Activated CD4-positive, alpha-beta memory T cell treated with anti-CD3 and anti-CD28 coated beads, Interleukin-2, amount 10 ng/mL, durations not matched to agents 7 days and 5 days (primary cell): ENCODE results near the gene SELENOI. TPM values are rescaled to one million over a fixed set of nuclear protein-coding genes. Genes with fewer than 3 reads are reported as not detected.
A peak's percentile ranks its signal among the peaks of the same experiment; 100 is the strongest.

ENCODE experiments used
- CTCF ChIA-PET: fragments of 350-600 bp; sonication (Branson Sonifier 250); formaldehyde crosslinking; loops from one replicate; lab custom pipeline; 2021; ENCODE audit warnings: antibody characterized with exemption, inconsistent platforms; lab: Charles Lee
- POLR2A ChIA-PET: fragments of 350-600 bp; sonication (Branson Sonifier 250); formaldehyde crosslinking; loops from one replicate; lab custom pipeline; 2021; ENCODE audit warnings: antibody characterized with exemption; lab: Charles Lee
- DNase-seq: peaks from one replicate; pipeline ENCODE4 v3.0.0-alpha.2; 2020
- H3K27ac Mint-ChIP-seq: one replicate; pipeline ENCODE4 v1.8.0; 2021; ENCODE audit warnings: mild to moderate bottlenecking, mixed read lengths
- H3K27me3 Mint-ChIP-seq: one replicate; pipeline ENCODE4 v1.8.0; 2021; ENCODE audit warnings: mixed read lengths
- H3K36me3 Mint-ChIP-seq: one replicate; pipeline ENCODE4 v1.8.0; 2021; ENCODE audit warnings: low read depth, mixed read lengths
- H3K4me1 Mint-ChIP-seq: one replicate; pipeline ENCODE4 v1.8.0; 2021; ENCODE audit warnings: mixed read lengths
- H3K4me3 Mint-ChIP-seq: one replicate; pipeline ENCODE4 v1.8.0; 2021; ENCODE audit warnings: mild to moderate bottlenecking, mixed read lengths
- H3K9me3 Mint-ChIP-seq: one replicate; pipeline ENCODE4 v1.8.0; 2021; ENCODE audit warnings: mixed read lengths
- total RNA-seq, 2 experiments: library from RNA; stranded (reverse); gene quantifications; one replicate each; pipeline ENCODE4 v1.2.3, GENCODE V29; 2021

The SELENOI gene
- total RNA-seq, 2 experiments from 2014 or later: 22.9 to 31.4 TPM

DNA sequence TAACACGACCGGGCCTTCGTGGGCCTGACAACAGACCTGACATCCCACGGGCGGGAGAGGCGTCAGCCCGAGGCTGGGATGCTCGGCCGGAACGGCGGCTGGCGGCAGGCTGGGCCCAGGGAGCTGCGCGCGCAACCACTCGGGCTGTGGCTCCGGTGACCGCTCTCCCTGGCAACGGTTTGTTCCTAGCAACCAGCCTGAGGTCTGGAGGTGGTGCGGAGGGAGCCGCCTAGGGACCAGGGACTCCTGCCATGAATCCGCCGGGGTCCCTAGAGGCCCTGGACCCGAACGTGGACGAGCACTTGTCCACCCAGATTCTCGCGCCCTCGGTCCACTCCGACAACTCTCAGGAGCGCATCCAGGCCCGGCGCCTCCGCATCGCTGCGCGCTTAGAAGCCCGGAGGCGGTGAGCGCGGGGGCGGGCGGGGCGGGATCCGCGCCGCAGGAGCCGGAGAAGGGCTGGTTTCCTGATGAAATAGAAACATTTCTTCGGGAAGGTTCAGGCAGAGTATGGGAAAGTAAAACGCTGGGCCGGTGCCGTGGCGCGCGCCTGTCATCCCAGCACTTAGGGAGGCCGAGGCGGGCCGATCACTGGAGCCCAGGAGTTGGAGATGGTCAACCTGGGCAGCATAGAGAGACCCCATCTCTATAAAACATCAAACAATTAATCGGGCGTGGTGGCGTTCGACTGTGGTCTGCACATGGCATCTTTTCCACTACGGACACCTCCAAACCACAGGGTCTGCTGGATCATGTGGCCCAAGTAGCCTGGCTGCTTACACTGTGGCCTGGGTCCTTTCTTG lies 56.0 kb downstream of the SELENOI start, which contains the start of gene DRC1:
Gene DRC1 (plus strand): TSS at position 182 of the 803 bp plus-strand sequence. CDS start 70 bp downstream, at position 252.
- H3K4me1 Mint-ChIP-seq: peaks cover 9% of the 10 kb centered on the region
- DNase-seq: peak; percentile 51
- ChIA-PET POLR2A (no interaction called here), CTCF (interaction anchor here (0.8 kb wide), 1 partner anchor 12 kb away, joined by 4 read pairs; no protein-coding TSS in a partner anchor)
- H3K36me3 Mint-ChIP-seq: peaks cover 1% of the 10 kb centered on the region
- H3K9me3 Mint-ChIP-seq: no peaks in the 10 kb centered on the region
- H3K4me3 Mint-ChIP-seq: no peak within 1 kb of the TSS
- no peak within 1 kb of the TSS for H3K27ac Mint-ChIP-seq
- peaks cover 7% of the 10 kb centered on the region for H3K27me3 Mint-ChIP-seq

DNA sequence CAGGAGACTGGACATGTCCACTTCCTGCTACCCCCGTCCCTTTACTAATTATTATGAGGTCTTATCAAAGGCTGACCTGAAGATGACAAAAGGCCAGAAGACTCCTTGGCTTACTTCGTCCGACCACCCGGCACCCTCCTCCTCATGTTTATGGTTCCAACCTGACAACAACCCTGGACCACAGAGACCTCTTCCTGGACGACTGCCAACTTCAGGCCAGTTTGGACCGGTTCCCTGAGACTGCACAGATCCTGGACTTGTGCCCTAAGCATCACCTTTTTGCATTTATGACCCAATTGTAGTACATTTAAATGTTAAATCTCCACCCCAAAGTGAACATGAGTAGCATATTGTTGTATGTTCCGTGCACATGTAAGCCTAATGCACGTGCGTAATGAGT lies 61.6 kb downstream of the SELENOI start:
- Mint-ChIP-seq H3K9me3 (no peaks in the 10 kb centered on the region), H3K27ac (no peak overlapping the region), H3K4me1 (peaks cover 13% of the 10 kb centered on the region), H3K36me3 (no peaks in the 10 kb centered on the region), H3K4me3 (no peak overlapping the region), H3K27me3 (peaks cover 13% of the 10 kb centered on the region)
- POLR2A ChIA-PET: no interaction called here
- DNase-seq: no peak
- CTCF ChIA-PET: no interaction called here

DNA sequence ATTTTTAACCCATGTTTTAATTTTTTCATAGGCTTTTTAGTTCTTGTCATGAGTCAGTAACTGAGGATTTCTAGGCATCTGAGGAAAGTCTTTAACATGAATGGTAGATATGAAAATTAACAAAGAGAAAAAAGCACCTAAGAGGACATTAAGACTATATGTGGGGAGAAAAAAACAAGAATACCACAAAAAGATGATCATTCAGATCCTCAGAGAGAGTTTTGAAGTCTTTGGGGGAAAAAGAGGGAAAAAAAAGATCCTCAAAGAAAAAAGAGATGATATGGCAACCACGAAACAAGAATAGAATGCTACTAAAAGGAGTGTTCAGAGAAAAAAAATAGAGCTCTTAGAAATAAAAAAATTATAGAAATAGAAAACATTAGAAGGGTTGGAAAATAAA lies 63.8 kb downstream of the SELENOI start:
- no peak for DNase-seq
- no peaks in the 10 kb centered on the region for H3K36me3 Mint-ChIP-seq
- H3K9me3 Mint-ChIP-seq: no peaks in the 10 kb centered on the region
- H3K4me3 Mint-ChIP-seq: no peak overlapping the region
- H3K4me1 Mint-ChIP-seq: peaks cover 13% of the 10 kb centered on the region
- H3K27me3 Mint-ChIP-seq: peaks cover 13% of the 10 kb centered on the region
- ChIA-PET POLR2A (interaction anchor here (1.3 kb wide), 2 partner anchors 10 to 13 kb away, joined by 4 read pairs; no protein-coding TSS in a partner anchor), CTCF (interaction anchor here (0.6 to 1.3 kb wide), 2 partner anchors 168 to 841 kb away, joined by 3 read pairs; no protein-coding TSS in a partner anchor)
- no peak overlapping the region for H3K27ac Mint-ChIP-seq

DNA sequence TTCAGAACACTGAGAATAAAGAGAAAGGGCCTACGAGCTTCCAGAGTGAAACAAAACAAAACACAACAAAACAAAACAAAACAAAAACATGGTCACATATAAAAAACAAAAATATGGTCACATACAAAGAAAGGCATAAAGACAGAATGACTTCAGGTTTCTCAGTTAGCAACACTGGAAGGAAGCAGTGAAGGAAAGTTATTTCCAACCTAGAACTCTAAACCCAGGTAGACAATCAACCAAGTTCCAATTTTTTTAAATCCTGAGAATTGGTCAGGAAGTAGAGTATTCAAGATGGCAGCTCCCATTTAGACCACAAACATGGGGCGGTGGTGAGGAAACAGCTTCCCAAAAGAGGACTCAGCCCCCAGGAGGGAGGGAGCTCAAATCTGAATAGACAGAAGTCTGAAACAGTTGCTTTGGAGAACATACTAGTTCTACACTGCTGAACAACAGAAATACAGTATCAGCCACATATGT lies 64.9 kb downstream of the SELENOI start:
- Mint-ChIP-seq H3K9me3 (no peaks in the 10 kb centered on the region), H3K4me1 (peaks cover 13% of the 10 kb centered on the region), H3K27me3 (peaks cover 13% of the 10 kb centered on the region), H3K36me3 (no peaks in the 10 kb centered on the region), H3K27ac (no peak overlapping the region), H3K4me3 (no peak overlapping the region)
- DNase-seq: no peak
- POLR2A ChIA-PET: no interaction called here
- CTCF ChIA-PET: no interaction called here

DNA sequence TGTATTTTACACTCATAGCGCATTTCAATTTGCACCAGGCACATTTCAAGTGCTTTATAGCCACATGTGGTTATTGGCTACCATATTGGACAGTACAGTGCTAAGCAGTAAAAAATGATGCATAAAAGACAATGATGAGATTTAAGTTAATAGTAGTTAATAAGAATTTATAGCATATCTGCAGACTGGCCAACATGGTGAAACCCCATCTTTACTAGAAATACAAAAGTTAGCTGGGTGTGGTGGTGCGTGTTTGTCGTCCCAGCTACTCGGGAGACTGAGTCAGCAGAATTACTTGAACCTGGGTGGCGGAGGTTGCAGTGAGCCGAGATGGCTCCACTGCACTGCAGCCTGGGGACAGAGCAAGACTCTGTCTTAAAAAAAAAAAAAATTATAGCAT lies 65.5 kb downstream of the SELENOI start:
- ChIA-PET POLR2A (no interaction called here), CTCF (no interaction called here)
- DNase-seq: no peak
- Mint-ChIP-seq H3K9me3 (no peaks in the 10 kb centered on the region), H3K4me3 (peak overlapping the region; percentile 58), H3K4me1 (peaks cover 13% of the 10 kb centered on the region), H3K27me3 (peaks cover 13% of the 10 kb centered on the region), H3K27ac (peak overlapping the region; percentile 59), H3K36me3 (no peaks in the 10 kb centered on the region)

DNA sequence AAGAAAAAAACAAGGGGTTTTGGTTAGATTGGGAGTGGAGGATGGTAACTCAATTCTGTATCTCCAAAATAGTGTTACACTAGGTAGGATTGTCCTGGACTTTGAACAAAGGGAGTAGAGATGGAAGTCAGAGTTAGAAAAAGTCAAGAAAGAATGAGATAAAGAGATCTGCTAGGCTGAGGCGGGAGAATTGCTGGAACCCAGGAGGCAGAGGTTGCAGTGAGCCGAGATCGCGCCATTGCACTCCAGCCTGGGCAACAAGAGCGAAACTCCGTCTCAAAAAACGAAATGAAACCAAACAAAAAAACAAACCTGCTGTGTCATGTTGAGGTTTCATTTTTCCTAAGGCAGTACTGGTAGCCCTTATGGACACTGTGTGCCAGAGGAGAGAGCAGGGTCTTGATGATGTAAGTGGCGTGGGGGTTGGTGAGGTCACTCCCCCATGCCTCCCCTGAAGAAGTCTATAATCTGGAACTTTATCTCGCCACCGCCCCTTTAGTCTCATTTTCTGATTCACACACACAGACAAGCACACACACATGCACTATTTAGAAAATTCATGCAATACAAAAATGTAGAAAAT lies 66.2 kb downstream of the SELENOI start:
- POLR2A ChIA-PET: no interaction called here
- DNase-seq: peak; percentile 19
- H3K27ac Mint-ChIP-seq: peak overlapping the region; percentile 59
- H3K4me3 Mint-ChIP-seq: peak overlapping the region; percentile 58
- H3K9me3 Mint-ChIP-seq: no peaks in the 10 kb centered on the region
- H3K36me3 Mint-ChIP-seq: no peaks in the 10 kb centered on the region
- H3K4me1 Mint-ChIP-seq: peaks cover 13% of the 10 kb centered on the region
- H3K27me3 Mint-ChIP-seq: peaks cover 14% of the 10 kb centered on the region
- CTCF ChIA-PET: no interaction called here

DNA sequence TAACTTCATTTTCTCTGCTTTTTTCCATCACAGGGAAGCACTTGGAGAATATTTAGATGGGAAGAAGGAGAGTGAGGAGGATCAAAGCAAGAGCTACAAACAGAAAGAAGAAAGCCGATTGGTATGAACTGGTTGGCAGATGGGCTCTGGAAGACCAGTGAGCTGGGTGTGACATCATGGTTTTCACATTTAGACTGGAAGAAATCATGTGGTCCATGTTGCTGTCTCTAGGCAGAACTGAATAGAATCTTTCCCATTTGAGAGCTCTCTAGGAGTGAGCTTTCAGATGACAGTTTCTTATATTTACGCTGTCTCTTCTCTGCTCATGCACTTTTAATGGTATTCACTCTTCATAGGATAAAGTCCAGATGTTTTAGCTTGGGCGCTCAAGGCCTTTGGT lies 68.4 kb downstream of the SELENOI start:
- Mint-ChIP-seq H3K4me3 (no peak overlapping the region), H3K9me3 (no peaks in the 10 kb centered on the region), H3K36me3 (no peaks in the 10 kb centered on the region), H3K27ac (no peak overlapping the region), H3K4me1 (peaks cover 13% of the 10 kb centered on the region), H3K27me3 (peaks cover 10% of the 10 kb centered on the region)
- no peak for DNase-seq
- ChIA-PET CTCF (interaction anchor here (0.8 kb wide), 1 partner anchor 12 kb away, joined by 4 read pairs; the partner anchor contains the start of gene DRC1), POLR2A (interaction anchor here (1.7 to 1.8 kb wide), 2 partner anchors 67 to 69 kb away, joined by 5 read pairs; partner anchors contain the start of genes ADGRF3 and SELENOI)

DNA sequence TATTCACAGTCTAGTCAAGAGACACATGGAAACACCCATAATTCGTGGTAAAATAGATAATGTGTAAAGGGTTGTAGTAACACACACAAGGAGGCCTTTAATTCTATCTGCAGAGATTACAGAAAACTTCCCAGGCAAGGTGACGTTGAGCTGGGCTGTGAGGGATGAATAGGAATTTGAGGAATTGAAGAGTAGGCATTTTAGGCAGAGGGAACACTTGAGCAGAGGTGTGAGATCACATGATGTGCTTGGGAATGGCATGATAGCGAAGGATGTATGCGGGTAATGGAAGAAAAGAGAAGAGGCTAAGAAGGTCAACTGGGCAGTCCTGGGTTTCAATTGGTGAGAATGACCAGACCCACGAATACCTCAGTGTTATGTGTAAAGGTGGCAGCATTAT lies 76.0 kb downstream of the SELENOI start:
- peaks cover 20% of the 10 kb centered on the region for H3K27me3 Mint-ChIP-seq
- CTCF ChIA-PET: no interaction called here
- DNase-seq: no peak

DNA sequence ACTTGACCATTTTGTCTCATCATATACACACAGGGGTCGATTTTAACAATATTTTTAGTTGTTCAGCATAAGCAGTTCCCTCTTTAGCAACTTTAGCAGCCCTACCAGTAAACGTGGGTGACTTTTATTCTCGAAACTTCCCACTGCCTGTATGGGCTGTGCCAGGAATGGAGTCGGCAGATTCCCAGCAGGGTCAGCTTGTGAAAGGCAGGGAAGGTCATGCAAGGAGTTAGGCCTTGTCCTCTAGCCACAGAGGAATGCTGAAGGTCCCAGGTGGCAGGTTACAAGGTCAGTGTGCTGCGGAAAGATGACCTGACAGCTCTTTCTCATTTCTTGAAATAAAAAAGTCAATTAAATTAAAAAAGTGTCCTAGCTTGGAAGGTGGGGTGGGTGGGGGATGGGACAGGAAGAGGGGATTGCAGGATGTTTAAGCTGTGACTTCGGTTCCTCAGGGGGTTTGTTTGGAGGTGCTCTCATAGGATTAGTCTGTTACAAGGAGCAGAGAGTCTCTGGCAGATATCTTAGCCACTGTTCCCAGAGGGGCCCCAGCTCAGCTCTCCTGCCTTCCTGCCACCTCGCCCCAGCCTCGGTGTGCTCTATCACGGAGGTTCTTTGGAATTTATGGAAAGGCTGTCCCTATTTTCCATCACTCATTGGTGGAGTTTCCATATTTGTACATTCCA lies 77.1 kb downstream of the SELENOI start:
- POLR2A ChIA-PET: no interaction called here
- H3K27me3 Mint-ChIP-seq: peaks cover 20% of the 10 kb centered on the region
- H3K9me3 Mint-ChIP-seq: no peaks in the 10 kb centered on the region
- H3K4me3 Mint-ChIP-seq: no peak overlapping the region
- no peak for DNase-seq
- CTCF ChIA-PET: no interaction called here
- no peaks in the 10 kb centered on the region for H3K36me3 Mint-ChIP-seq
- H3K27ac Mint-ChIP-seq: no peak overlapping the region
- no peaks in the 10 kb centered on the region for H3K4me1 Mint-ChIP-seq

More for the DNA sequence above, 76.0 kb downstream of the SELENOI start:
- POLR2A ChIA-PET: no interaction called here
- no peak overlapping the region for H3K27ac Mint-ChIP-seq
- no peak overlapping the region for H3K4me3 Mint-ChIP-seq
- H3K36me3 Mint-ChIP-seq: no peaks in the 10 kb centered on the region
- H3K9me3 Mint-ChIP-seq: no peaks in the 10 kb centered on the region
- no peaks in the 10 kb centered on the region for H3K4me1 Mint-ChIP-seq

DNA sequence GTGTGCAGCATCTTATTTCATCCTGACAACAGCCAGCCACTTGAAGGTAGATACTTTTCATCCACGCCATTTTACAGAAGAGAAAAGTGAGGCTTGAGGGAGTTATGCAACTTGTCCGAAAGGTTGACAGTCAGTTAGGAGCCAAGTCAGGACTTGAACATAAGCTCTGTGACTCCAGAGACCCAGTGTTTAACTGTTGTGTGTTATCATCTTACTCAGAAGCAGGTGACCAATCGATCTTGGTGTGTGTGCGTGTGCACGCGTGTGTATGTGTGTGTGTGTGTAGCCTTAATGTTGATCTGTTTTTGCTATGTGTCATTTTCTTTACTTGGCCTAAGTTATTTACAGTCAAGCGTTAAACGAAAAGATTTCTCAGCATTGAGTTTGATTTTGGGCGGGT lies 77.8 kb downstream of the SELENOI start:
- H3K27ac Mint-ChIP-seq: no peak overlapping the region
- ChIA-PET POLR2A (no interaction called here), CTCF (no interaction called here)
- no peaks in the 10 kb centered on the region for H3K4me1 Mint-ChIP-seq
- DNase-seq: no peak
- no peaks in the 10 kb centered on the region for H3K36me3 Mint-ChIP-seq
- no peaks in the 10 kb centered on the region for H3K9me3 Mint-ChIP-seq
- peaks cover 18% of the 10 kb centered on the region for H3K27me3 Mint-ChIP-seq
- H3K4me3 Mint-ChIP-seq: no peak overlapping the region

DNA sequence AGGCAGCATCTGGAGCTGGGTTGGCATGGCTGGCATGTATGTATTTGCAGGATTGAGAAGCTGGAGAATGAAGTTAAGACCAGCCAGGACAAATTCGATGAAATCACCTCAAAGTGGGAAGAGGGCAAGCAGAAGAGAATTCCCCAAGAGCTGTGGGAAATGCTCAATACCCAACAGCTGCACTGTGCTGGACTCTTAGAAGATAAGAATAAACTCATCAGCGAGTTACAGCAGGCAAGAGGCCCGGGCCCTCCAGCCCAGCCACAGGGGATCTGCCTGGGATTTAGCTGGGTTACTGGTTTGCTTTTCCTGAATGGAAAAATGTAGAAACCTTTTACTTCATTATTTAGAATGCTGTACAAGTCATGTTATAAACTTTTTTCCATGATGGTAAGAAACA lies 78.3 kb downstream of the SELENOI start:
- no peaks in the 10 kb centered on the region for H3K36me3 Mint-ChIP-seq
- no peaks in the 10 kb centered on the region for H3K4me1 Mint-ChIP-seq
- H3K9me3 Mint-ChIP-seq: no peaks in the 10 kb centered on the region
- POLR2A ChIA-PET: no interaction called here
- peaks cover 17% of the 10 kb centered on the region for H3K27me3 Mint-ChIP-seq
- no peak overlapping the region for H3K27ac Mint-ChIP-seq
- CTCF ChIA-PET: no interaction called here
- no peak for DNase-seq
- H3K4me3 Mint-ChIP-seq: no peak overlapping the region

DNA sequence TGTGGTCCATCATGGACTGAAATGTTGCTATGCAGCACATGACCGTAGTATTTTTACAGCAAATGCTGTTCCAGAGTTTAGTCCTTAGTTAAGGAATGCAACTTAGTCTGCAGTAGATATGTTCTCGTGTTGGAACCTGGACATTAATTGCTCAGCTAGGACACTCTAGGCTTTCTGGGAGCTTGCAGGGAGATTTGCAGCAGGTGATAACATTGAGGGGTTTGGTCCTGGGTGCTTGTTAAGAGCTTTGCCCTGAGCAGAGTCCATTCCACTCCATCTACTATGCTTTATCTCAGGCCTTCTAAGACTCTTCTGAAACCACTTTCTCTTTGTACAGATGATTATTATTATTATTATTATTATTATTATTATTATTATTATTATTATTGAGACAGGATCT lies 82.9 kb downstream of the SELENOI start:
- Mint-ChIP-seq H3K27me3 (peaks cover 23% of the 10 kb centered on the region), H3K9me3 (no peaks in the 10 kb centered on the region), H3K27ac (no peak overlapping the region), H3K4me3 (no peak overlapping the region), H3K36me3 (no peaks in the 10 kb centered on the region), H3K4me1 (no peaks in the 10 kb centered on the region)
- ChIA-PET POLR2A (no interaction called here), CTCF (interaction anchor here (1.2 kb wide), 1 partner anchor 11 kb away, joined by 3 read pairs; no protein-coding TSS in a partner anchor)
- no peak for DNase-seq
